Left ventricle myocardium superior (tissue), 1 donor: ENCODE data around the gene ANKRD11. TPM values are rescaled to one million over a fixed set of nuclear protein-coding genes. Genes with fewer than 3 reads are reported as not detected.
A peak's percentile ranks its signal among the peaks of the same experiment; 100 is the strongest.
"Not testable (repeated sequence)": the region's sequence is repeated elsewhere in the genome, so short reads cannot be mapped to it uniquely, and the experiment has no call there.

Source experiments
- ATAC-seq: fragments of 200-7000 bp; cut with Tn5 transposase; one replicate; pipeline ENCODE4 v1.9.1; 2020; ENCODE audit warnings: mild to moderate bottlenecking, moderate library complexity
- DNase-seq: peaks from one replicate; pipeline ENCODE4 v3.0.0-alpha.2; 2020
- intact Hi-C: fragments of 100-400 bp; cut with micrococcal nuclease; formaldehyde crosslinking; loops from one replicate; pipeline ENCODE4 v1.11.0; 2022
- total RNA-seq: library from RNA; stranded (reverse); fragmentation: NEBNext Ultra II Directional; extraction: Animal tissue kit (Norgen Biotek cat#: 25700); gene quantifications from one replicate; pipeline ENCODE4 v1.2.1, GENCODE V29; 2021
- donor health status: DM: no; HTN: yes; CAD: no; lungs with severe emphysema.

Gene ANKRD11
- total RNA-seq, 1 donor from 2014 or later: 75.2 TPM

GRCh38 chr16:89398924-89399323 is 91.4 kb downstream of the ANKRD11 start:
- no peak for ATAC-seq
- intact Hi-C loops: no loop called here
- no peak for DNase-seq

DNA sequence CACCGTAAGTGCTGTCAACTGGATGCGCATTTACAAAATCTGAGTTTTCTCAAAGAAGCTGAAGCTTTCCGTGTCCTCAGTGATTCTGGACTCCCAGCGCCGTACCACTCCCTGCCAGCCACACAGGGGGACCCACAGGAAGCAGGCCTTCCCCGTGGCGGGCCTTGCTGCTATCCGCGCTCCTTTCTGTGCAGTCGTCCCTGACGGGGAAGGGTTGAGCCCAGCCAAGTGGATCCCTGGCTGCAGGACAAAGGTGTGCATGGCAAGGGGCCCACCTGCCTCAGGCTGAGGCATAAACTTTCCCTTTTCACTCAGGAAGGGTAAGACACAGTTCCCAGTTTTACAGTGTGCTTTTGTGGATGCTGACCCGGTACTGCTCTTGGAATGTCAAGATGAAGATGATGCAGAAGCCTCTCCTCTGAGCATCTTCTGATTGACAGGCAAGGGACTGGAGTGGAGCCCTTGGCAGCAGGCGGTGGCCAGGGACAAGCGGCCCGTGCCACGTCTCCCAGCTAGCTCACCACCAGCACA is 93.0 kb downstream of the ANKRD11 start:
- ATAC-seq (no peak), DNase-seq (no peak)
- intact Hi-C loops: loop anchor here (2.0 kb wide), 1 partner anchor 77 kb away; no protein-coding TSS in a partner anchor

GRCh38 chr16:89396156-89396555 is 94.2 kb downstream of the ANKRD11 start:
- ATAC-seq (no peak), DNase-seq (no peak)
- intact Hi-C loops: loop anchor here (2.0 kb wide), 1 partner anchor 79 kb away; no protein-coding TSS in a partner anchor

- ATAC-seq: peak; percentile 93
- DNase-seq: peak; percentile 88
- intact Hi-C loops: loop anchor here (2.0 kb wide), 1 partner anchor 79 kb away; no protein-coding TSS in a partner anchor
These were observed 94.9 kb downstream of the ANKRD11 start for GRCh38 chr16:89395150-89396142.

DNA sequence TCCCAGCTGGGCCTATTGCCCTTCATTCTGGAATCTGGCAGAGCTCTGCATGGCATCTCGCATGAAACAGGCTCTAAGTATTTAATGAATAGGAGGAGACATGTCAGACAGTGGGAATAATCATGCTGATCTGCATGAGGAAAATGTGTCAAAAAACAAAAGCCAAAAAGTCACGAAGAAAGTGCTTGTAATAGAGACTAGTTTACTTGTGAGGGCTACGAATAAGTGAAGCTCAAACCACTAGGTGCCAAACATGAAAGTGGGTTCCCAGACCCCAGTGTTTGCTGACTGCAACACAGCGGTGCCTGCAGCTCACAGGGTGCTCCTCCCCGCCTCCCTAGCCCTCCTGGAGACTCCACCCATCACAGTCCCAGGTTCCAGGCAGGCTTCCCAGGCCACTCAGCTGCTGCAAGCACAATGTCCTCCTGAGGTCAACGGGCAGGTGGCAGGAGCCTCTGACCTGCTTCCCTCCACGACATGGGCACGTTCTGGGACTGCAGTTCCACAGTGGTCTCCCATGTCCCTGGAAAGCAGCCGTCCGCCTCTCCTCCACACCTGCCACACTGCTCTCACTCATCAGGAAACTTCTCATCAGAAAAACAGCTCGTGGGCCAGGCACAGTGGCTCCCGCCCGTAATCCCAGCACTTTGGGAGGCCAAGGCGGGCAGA is 96.5 kb downstream of the ANKRD11 start:
- DNase-seq: peak; percentile 83
- intact Hi-C loops: no loop called here
- peak; percentile 82 for ATAC-seq

DNA sequence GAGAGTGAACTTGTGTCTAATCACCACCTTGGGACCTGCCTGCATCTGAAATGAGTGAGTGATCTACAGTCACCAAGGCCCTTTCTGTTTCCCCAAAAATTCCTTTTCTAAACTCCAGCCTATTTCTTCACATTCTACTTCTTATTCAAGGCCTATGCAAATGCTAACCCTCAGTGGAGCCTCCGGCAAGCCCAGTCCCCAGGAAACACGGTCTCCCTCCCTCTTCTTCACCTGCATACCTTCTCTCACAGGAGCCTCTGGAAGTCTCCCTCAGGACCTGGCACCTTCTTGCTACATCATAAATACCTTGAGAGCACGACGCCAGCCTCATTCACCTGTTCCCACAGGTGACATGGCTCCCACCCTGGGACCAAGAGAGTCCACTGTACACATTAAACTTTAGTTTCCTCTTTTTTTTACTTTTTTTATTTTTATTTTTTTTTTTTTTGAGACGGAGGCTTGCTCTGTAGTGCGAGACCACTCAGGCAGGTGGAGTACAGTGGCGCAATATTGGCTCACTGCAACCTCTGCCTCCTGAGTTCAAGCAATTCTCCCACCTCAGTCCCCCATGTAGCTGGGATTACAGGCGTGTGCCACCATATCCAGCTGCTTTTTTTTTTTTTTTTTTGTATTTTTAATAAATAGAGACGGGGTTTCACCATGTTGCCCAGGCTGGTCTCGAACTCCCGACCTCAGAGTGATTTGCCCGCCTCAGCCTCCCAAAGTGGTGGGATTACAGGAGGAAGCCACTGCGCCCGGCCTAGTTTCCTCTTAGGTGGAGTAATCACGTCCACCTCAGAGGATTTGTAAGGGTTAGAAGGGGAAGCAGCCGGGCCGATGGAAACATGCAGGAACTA is 97.3 kb downstream of the ANKRD11 start:
- DNase-seq (no peak), ATAC-seq (no peak)
- intact Hi-C loops: no loop called here

- DNase-seq, ATAC-seq, intact Hi-C loops: not testable (repeated sequence)
These were observed 100.2 kb downstream of the ANKRD11 start for GRCh38 chr16:89390224-89390583.

- DNase-seq, ATAC-seq, intact Hi-C loops: not testable (repeated sequence)
These were observed 100.7 kb downstream of the ANKRD11 start for GRCh38 chr16:89389504-89390223.

GRCh38 chr16:89388536-89388935 is 101.8 kb downstream of the ANKRD11 start:
- DNase-seq (no peak), ATAC-seq (no peak)
- intact Hi-C loops: no loop called here

DNA sequence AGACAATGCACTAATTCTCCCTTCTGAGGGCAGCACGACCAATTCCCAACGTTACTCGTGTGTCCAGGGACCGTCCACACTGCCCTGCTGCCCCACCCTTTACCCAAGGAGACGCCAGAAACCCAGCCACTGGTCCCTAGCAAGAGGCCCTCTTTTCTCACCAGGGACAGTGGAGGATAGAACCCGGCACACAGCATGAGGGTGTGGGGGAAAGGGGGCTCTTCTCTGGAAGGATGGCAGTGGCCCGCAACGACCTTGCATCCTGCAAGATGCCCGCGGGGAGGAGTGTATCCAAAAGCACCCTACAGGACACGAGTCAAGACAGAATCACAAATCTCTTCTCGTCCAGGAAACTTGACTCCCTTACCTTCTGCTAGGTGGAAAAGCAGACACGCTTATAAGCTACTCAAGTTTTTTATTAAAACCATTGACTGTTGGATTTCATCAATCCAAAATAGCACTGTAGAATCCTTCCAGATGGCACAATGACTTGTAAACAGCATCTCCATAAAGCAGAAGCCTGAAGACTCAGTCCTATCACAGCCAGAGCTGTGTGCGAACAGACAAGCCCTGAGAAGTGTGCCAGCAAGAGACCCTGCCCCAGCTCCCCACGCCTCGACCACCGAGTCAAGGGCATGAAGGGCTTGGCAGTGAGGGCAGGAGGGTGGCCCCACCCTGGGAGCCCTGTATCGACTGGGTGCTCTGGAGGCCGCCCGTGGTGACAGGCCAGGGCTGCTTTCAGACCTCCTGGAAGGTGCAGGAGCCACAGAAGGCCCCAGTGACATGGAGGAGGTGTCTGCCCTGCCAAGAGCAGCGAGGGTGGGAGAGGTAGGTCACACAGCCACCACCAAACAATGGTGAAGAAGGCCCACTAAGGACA is 103.8 kb downstream of the ANKRD11 start:
- DNase-seq: peak; percentile 8
- intact Hi-C loops: no loop called here
- no peak for ATAC-seq

GRCh38 chr16:89385712-89386111 is 104.6 kb downstream of the ANKRD11 start:
- intact Hi-C loops: no loop called here
- DNase-seq (peak; percentile 14), ATAC-seq (no peak)

DNA sequence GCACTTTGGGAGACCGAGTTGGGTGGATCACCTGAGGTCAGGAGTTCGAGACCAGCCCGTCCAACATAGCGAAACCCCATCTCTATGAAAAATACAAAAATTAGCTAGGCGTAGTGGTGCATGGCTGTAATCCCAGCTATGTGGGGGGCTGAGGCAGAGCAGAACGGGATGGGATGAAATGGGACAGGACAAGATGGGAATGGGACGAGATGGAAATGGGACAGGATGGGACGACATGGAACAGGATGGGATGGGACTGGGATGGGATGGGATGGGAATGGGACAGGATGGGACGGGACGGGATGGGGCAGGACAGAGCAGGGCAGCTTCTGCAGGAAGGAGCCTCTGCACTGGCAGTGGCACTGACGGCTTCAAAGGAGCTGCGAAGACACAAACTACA is 106.1 kb downstream of the ANKRD11 start:
- intact Hi-C loops: no loop called here
- DNase-seq (no peak), ATAC-seq (no peak)

GRCh38 chr16:89383095-89384003 is 107.0 kb downstream of the ANKRD11 start:
- intact Hi-C loops: no loop called here
- peak; percentile 77 for ATAC-seq
- DNase-seq: peak; percentile 60

- ATAC-seq, intact Hi-C loops: not testable (repeated sequence)
These were observed 107.8 kb downstream of the ANKRD11 start for GRCh38 chr16:89382555-89382954.

GRCh38 chr16:89381788-89382187 is 108.6 kb downstream of the ANKRD11 start:
- intact Hi-C loops: no loop called here
- DNase-seq: no peak
- no peak for ATAC-seq

More at GRCh38 chr16:89382555-89382954, 107.8 kb downstream of the ANKRD11 start:
- not testable (repeated sequence) for DNase-seq

GRCh38 chr16:89380681-89381080 is 109.7 kb downstream of the ANKRD11 start:
- DNase-seq: no peak
- no peak for ATAC-seq
- intact Hi-C loops: no loop called here
